ENCODE results near the gene SAMD9L.

The SAMD9L gene

DNA sequence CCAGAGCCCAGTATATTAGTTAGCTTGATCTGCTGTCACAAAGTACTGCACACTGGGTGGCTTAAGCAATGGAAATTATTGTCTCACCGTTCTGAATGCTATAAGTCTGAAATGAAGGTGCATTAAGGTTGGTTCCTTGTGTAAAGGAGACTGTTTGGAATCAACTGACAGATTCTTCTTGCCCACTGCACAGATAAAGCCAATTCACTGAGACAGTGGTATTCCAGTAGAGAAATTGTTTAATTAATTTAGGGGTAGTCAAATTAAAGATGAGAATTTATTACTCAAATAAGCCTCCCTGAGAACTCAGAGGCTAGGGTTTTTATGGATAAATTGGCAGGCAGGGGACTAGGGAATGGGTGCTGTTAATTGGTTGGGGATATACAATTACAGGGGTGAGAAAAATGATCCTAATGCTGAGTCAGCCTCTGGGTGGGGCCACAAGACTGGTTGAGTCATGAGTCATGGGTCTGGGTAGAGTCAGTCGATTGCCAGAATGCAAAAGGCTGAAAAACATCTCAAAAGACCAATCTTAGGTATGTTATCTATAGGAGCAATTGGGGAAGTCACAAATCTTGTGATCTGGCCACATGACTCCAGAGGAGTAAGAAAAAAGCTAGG is 23.5 kb upstream of the SAMD9L start:
- Histone ChIP-seq H3K27me3 (ENCODE audit: control insufficient read depth, insufficient read depth, low read length) (no peaks in the 10 kb centered on the region), H3K27ac (ENCODE audit: low read depth, low read length) (no peak overlapping the region), H3K4me3 (ENCODE audit: low read depth, low read length) (no peak overlapping the region), H3K9ac (ENCODE audit: low read depth, low read length) (no peak overlapping the region), H3K4me1 (ENCODE audit: control insufficient read depth, insufficient read depth, low read length) (no peaks in the 10 kb centered on the region), H3K9me3 (ENCODE audit: control insufficient read depth, insufficient read depth, low read length) (peaks cover 18% of the 10 kb centered on the region), H3K36me3 (ENCODE audit: control insufficient read depth, insufficient read depth, low read length) (no peaks in the 10 kb centered on the region)

DNA sequence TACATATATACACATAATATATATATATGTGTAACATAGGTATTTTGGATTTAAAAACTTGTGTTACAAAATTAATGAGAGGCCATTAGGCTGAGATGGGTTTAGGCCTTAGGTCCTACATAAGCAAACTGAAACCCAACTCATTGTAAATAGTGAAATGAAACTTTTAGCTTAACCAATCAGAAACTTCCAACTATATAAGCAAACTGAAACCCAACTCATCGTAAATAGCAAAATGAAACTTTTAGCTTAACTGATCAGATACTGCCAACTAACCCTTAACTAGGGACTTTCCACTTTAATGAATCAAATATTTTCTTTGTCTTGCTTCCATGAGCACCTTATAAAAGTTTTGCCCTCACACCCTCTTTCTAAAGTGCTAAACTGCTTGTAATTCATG is 17.3 kb upstream of the SAMD9L start:
- no peaks in the 10 kb centered on the region for H3K27me3 ChIP-seq (ENCODE audit: control insufficient read depth, insufficient read depth, low read length)
- H3K27ac ChIP-seq (ENCODE audit: low read depth, low read length): no peak overlapping the region
- no peak overlapping the region for H3K4me3 ChIP-seq (ENCODE audit: low read depth, low read length)
- peaks cover 6% of the 10 kb centered on the region; the same call in 1 of the 2 replicates for H3K9me3 ChIP-seq (ENCODE audit: control insufficient read depth, insufficient read depth, low read length)
- H3K9ac ChIP-seq (ENCODE audit: low read depth, low read length): no peak overlapping the region
- H3K36me3 ChIP-seq (ENCODE audit: control insufficient read depth, insufficient read depth, low read length): no peaks in the 10 kb centered on the region
- no peaks in the 10 kb centered on the region for H3K4me1 ChIP-seq (ENCODE audit: control insufficient read depth, insufficient read depth, low read length)

DNA sequence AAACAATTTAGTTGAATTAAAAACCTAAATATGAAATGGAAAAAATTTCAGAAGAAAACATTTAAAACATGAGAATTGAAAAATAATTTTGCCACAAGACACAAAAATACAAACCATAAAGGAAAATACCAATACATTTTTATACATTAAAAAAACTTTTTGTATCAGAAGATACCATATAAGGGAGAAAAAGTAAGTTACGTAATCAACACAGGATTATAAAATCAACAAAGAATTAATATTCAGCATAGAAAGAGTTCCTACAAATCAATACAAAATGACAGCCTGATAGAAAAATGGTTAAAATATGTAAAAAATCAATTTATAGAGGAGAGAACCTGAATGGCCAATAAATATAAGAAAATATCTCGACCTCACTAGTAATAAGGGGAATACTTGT is 16.6 kb upstream of the SAMD9L start:
- Histone ChIP-seq H3K9me3 (ENCODE audit: control insufficient read depth, insufficient read depth, low read length) (0 out of 2 replicates have a peak, but pooled peaks cover 3% of the 10 kb centered on the region), H3K4me1 (ENCODE audit: control insufficient read depth, insufficient read depth, low read length) (no peaks in the 10 kb centered on the region), H3K4me3 (ENCODE audit: low read depth, low read length) (no peak overlapping the region), H3K36me3 (ENCODE audit: control insufficient read depth, insufficient read depth, low read length) (no peaks in the 10 kb centered on the region), H3K27ac (ENCODE audit: low read depth, low read length) (no peak overlapping the region), H3K27me3 (ENCODE audit: control insufficient read depth, insufficient read depth, low read length) (no peaks in the 10 kb centered on the region), H3K9ac (ENCODE audit: low read depth, low read length) (no peak overlapping the region)

DNA sequence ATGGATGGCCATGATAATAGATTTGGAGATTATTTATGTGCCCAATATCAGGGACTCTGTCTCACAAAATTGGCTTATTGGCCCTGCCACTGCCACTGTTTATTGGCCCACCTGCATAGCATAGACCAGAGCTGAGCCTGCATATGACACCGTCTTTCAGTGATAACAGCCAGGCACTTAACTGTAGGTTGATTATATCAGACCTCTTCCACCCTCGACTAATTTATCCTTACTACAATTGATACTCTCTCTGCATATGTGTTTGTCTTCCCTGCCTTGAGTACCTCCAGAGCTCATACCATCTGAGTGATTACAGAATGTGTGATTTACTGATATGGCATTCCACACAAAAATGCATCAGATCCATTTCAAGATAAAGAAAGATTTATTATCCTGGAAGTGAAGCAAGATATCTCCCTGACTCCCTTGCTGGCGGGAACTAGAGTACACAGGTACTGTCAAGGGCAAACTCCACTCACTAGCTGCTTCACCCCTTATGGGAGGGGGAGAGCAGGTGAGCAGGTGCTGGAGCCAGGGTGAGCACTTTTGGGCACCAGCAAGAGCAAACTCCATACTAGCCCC is 13.1 kb upstream of the SAMD9L start:
- Histone ChIP-seq H3K36me3 (ENCODE audit: control insufficient read depth, insufficient read depth, low read length) (no peaks in the 10 kb centered on the region), H3K4me3 (ENCODE audit: low read depth, low read length) (no peak overlapping the region), H3K27ac (ENCODE audit: low read depth, low read length) (no peak overlapping the region), H3K9me3 (ENCODE audit: control insufficient read depth, insufficient read depth, low read length) (0 out of 2 replicates have a peak, but pooled peaks cover 3% of the 10 kb centered on the region), H3K27me3 (ENCODE audit: control insufficient read depth, insufficient read depth, low read length) (no peaks in the 10 kb centered on the region), H3K9ac (ENCODE audit: low read depth, low read length) (no peak overlapping the region), H3K4me1 (ENCODE audit: control insufficient read depth, insufficient read depth, low read length) (no peaks in the 10 kb centered on the region)

DNA sequence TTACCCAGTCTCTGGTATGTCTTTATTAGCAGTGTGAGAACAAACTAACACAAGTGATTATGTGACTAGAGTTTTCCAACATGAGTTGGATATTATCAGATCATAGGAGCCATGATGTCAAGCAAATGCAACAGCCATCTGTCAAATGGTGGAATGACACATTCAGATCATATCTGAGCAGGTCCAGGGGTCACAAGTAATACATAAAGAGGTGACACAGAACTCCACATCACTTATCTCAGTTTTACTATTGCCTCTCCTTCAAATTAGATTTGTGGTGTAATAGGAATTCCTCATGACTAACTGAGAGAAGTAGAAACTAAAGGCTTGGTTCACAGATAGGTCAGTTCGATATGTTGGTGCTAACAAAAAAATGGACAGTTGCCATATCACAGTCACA is 12.2 kb upstream of the SAMD9L start:
- H3K4me1 ChIP-seq (ENCODE audit: control insufficient read depth, insufficient read depth, low read length): no peaks in the 10 kb centered on the region
- H3K9me3 ChIP-seq (ENCODE audit: control insufficient read depth, insufficient read depth, low read length): 0 out of 2 replicates have a peak, but pooled peaks cover 3% of the 10 kb centered on the region
- H3K27ac ChIP-seq (ENCODE audit: low read depth, low read length): no peak overlapping the region
- no peak overlapping the region for H3K9ac ChIP-seq (ENCODE audit: low read depth, low read length)
- no peak overlapping the region for H3K4me3 ChIP-seq (ENCODE audit: low read depth, low read length)
- no peaks in the 10 kb centered on the region for H3K27me3 ChIP-seq (ENCODE audit: control insufficient read depth, insufficient read depth, low read length)
- H3K36me3 ChIP-seq (ENCODE audit: control insufficient read depth, insufficient read depth, low read length): no peaks in the 10 kb centered on the region

DNA sequence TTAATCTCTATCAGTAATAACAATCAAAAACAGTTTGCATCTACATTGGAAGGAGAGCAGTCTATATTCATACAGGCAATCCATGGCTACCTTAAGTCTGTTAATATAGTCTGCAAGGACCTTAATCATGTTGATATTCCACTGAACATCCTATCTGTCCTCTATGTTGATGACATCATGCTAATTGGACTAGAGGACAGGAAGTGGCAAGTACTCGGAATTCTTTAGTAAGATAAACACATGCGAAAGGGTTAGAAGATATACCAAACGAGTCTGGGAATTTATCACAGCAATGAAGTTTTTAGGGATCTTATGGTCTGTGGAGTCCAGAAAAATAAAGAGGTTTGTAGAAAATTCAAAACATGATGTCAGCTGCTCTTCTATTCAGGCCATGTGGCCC is 11.3 kb upstream of the SAMD9L start:
- H3K9ac ChIP-seq (ENCODE audit: low read depth, low read length): no peak overlapping the region
- no peaks in the 10 kb centered on the region for H3K27me3 ChIP-seq (ENCODE audit: control insufficient read depth, insufficient read depth, low read length)
- no peaks in the 10 kb centered on the region for H3K36me3 ChIP-seq (ENCODE audit: control insufficient read depth, insufficient read depth, low read length)
- H3K9me3 ChIP-seq (ENCODE audit: control insufficient read depth, insufficient read depth, low read length): 0 out of 2 replicates have a peak, but pooled peaks cover 3% of the 10 kb centered on the region
- H3K27ac ChIP-seq (ENCODE audit: low read depth, low read length): no peak overlapping the region
- H3K4me3 ChIP-seq (ENCODE audit: low read depth, low read length): no peak overlapping the region
- no peaks in the 10 kb centered on the region for H3K4me1 ChIP-seq (ENCODE audit: control insufficient read depth, insufficient read depth, low read length)

DNA sequence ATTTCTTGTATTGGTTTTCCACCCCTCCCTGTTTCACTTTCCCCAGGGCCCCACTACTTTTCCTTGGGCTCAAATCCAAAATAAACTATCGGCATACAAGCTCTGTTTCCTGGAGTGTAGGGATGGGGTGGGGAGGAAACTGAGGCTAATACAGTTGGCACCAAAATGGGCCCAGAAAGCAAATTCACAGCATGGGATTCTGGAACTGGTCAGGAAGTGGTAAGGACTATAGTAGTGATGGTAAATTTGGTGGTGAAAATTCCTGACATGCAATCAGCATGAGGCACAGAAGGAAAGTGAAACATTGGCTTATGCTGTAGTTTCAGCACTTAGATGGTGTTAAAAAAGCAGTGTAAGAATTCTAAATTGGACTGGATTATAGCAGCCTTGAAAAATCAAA is 8.7 kb upstream of the SAMD9L start:
- Histone ChIP-seq H3K36me3 (ENCODE audit: control insufficient read depth, insufficient read depth, low read length) (no peaks in the 10 kb centered on the region), H3K4me1 (ENCODE audit: control insufficient read depth, insufficient read depth, low read length) (no peaks in the 10 kb centered on the region), H3K27me3 (ENCODE audit: control insufficient read depth, insufficient read depth, low read length) (no peaks in the 10 kb centered on the region), H3K9ac (ENCODE audit: low read depth, low read length) (no peak overlapping the region), H3K27ac (ENCODE audit: low read depth, low read length) (no peak overlapping the region), H3K4me3 (ENCODE audit: low read depth, low read length) (no peak overlapping the region), H3K9me3 (ENCODE audit: control insufficient read depth, insufficient read depth, low read length) (no peaks in the 10 kb centered on the region)

DNA sequence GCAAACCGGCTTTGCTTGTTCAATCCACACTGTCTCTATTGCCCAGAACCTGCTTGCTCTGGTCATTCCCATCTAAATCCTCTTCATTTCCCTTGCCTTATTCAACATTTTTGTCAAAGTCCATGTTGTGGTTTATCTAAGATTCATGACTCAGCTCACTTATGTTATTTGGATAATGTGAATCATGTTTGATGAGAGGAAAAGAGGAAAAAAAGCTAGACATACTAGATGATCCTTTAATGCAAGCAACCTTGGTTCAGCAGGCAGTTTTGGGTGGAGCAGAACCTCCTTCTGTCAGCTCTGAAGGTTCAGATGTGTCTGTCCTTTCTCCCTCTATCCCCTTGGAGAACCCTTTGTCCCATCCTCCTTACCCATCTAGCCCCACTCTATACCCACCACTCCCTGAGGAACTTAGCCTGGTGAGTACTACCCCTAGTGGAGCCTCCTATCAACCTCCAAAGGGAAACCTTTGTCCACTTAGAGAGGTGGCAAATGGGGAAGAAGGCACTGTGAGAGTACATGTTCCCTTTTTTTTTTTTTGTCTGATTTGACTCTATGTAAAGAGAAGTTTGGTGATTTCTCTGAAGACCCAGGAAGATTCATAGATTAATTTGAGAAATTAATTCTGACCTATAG is 2.1 kb upstream of the SAMD9L start:
- no peaks in the 10 kb centered on the region for H3K36me3 ChIP-seq (ENCODE audit: control insufficient read depth, insufficient read depth, low read length)
- H3K4me1 ChIP-seq (ENCODE audit: control insufficient read depth, insufficient read depth, low read length): peaks cover 6% of the 10 kb centered on the region
- no peak overlapping the region for H3K9ac ChIP-seq (ENCODE audit: low read depth, low read length)
- no peak overlapping the region for H3K27ac ChIP-seq (ENCODE audit: low read depth, low read length)
- H3K4me3 ChIP-seq (ENCODE audit: low read depth, low read length): no peak overlapping the region
- no peaks in the 10 kb centered on the region; the same call in 1 of the 2 replicates for H3K27me3 ChIP-seq (ENCODE audit: control insufficient read depth, insufficient read depth, low read length)
- H3K9me3 ChIP-seq (ENCODE audit: control insufficient read depth, insufficient read depth, low read length): no peaks in the 10 kb centered on the region

DNA sequence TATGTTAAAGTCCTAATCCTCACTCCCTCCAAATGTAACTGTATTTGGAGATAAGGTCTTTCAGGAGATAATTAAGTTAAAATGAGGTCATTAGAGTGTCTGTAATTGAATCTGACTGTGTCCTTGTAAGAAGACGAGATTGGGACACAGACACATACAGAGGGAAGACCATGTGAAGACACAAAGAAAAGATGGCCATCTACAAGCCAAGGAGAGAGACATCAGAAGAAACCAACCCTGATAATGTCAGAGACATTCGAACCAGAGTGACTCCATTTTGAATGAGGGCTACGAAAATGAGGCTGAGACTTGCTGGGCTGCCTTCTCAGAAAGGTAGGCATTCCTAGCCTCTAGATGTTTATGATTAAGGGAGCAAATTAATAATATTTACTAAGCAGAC is 542 bp upstream of the SAMD9L start:
- no peaks in the 10 kb centered on the region; the same call in 1 of the 2 replicates for H3K27me3 ChIP-seq (ENCODE audit: control insufficient read depth, insufficient read depth, low read length)
- H3K4me1 ChIP-seq (ENCODE audit: control insufficient read depth, insufficient read depth, low read length): peaks cover 6% of the 10 kb centered on the region
- H3K9me3 ChIP-seq (ENCODE audit: control insufficient read depth, insufficient read depth, low read length): no peaks in the 10 kb centered on the region
- H3K36me3 ChIP-seq (ENCODE audit: control insufficient read depth, insufficient read depth, low read length): no peaks in the 10 kb centered on the region
- H3K27ac ChIP-seq (ENCODE audit: low read depth, low read length): no peak overlapping the region
- no peak overlapping the region for H3K4me3 ChIP-seq (ENCODE audit: low read depth, low read length)
- no peak overlapping the region for H3K9ac ChIP-seq (ENCODE audit: low read depth, low read length)

DNA sequence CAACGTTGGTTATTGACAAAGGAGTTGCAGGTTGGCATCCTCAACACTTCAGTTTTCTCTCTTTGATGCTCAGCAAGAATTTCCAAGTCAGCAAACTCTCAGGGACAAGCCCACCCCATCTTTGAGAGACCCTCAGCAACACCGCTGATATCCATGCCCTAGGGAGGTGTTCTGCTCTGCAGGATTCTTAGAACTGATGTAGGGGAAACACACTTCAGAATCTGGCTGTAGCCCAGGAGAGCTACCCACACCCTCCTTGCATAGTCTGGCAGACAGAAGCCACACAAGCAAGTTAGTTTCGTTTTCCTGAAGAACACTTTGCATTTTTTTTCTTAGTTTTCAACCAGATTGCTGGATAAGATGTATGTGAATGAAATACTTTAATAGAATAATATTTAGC is 822 bp downstream of the SAMD9L start:
- H3K36me3 ChIP-seq (ENCODE audit: control insufficient read depth, insufficient read depth, low read length): no peaks in the 10 kb centered on the region
- no peak overlapping the region for H3K9ac ChIP-seq (ENCODE audit: low read depth, low read length)
- H3K4me1 ChIP-seq (ENCODE audit: control insufficient read depth, insufficient read depth, low read length): peaks cover 6% of the 10 kb centered on the region
- H3K9me3 ChIP-seq (ENCODE audit: control insufficient read depth, insufficient read depth, low read length): no peaks in the 10 kb centered on the region
- H3K27ac ChIP-seq (ENCODE audit: low read depth, low read length): no peak overlapping the region
- H3K4me3 ChIP-seq (ENCODE audit: low read depth, low read length): no peak overlapping the region
- no peaks in the 10 kb centered on the region; the same call in 1 of the 2 replicates for H3K27me3 ChIP-seq (ENCODE audit: control insufficient read depth, insufficient read depth, low read length)

DNA sequence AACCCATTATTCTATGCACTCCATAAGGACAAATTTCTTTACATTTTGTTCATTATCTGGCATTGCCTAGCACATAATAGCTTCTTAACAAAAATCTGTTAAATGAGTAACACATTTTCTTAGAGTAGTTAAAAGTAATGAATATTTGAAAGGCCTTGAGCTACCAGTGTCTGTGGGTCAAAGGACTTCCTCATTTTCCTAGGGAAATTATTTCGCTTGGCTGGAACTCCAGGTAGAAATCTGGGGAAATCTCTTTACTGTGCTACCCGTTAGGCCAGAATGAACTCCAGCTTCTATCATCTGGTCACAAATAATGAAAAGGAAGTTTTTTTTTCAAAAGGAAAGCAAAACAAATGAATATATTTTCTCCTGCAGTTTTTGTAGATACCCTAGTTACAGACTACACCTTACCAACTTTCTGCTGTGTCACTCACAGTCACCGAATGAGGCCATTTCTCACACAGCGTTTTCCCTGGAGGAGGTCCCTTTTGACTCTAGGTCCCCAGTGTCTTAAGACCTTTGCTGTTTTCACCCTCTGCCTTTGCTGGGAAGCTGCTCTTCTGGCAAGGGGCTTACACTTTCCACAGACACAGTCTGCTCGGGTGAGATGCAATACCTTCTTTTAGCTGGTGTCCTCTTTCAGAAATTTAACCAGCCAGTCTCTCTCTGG is 1.6 kb downstream of the SAMD9L start:
- Histone ChIP-seq H3K27ac (ENCODE audit: low read depth, low read length) (no peak overlapping the region), H3K27me3 (ENCODE audit: control insufficient read depth, insufficient read depth, low read length) (no peaks in the 10 kb centered on the region; the same call in 1 of the 2 replicates), H3K36me3 (ENCODE audit: control insufficient read depth, insufficient read depth, low read length) (no peaks in the 10 kb centered on the region), H3K9me3 (ENCODE audit: control insufficient read depth, insufficient read depth, low read length) (no peaks in the 10 kb centered on the region), H3K4me3 (ENCODE audit: low read depth, low read length) (no peak overlapping the region), H3K9ac (ENCODE audit: low read depth, low read length) (no peak overlapping the region), H3K4me1 (ENCODE audit: control insufficient read depth, insufficient read depth, low read length) (peaks cover 6% of the 10 kb centered on the region)
